LNCAP (cell line): ENCODE data around the gene DNAJC18.

ENCODE experiments used
- TF ChIP-seq, protein P1 (sequence below): fragments of 450-650 bp; IDR thresholded peaks from 2 replicates; pipeline ENCODE4 v1.5.1; 2017; ENCODE audit warnings: mild to moderate bottlenecking

Gene DNAJC18

DNA sequence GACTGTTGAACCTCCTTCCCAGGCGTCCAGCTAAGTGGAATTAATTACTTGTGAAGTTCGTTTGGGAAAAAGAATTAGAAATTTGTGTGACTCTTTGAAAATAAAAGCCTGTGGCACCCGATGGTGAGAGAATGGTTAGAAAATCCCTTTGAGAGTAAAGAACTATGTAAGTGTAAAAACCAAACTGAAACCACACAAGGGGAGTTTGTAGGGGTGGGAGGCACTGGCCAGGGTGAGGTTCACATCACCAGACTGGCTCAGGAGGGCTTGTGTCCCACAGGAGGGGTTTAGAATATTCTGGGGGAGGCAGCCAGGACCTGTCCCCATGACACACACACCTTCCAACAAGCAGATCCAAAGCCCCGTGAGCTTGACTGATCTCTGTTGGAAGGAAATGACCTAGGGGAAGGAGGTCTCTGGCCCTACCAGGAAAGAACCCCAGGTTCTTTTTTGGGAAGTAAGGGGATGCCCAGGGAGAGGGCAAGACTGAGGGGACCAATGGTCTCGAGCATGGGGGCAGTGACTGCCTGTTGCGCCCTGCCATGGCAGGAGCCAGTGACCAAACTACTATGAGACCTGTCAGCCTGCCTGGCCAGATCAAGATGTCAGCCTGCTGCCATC lies 39.7 kb downstream of the DNAJC18 start:
- TF ChIP-seq, protein P1, sequence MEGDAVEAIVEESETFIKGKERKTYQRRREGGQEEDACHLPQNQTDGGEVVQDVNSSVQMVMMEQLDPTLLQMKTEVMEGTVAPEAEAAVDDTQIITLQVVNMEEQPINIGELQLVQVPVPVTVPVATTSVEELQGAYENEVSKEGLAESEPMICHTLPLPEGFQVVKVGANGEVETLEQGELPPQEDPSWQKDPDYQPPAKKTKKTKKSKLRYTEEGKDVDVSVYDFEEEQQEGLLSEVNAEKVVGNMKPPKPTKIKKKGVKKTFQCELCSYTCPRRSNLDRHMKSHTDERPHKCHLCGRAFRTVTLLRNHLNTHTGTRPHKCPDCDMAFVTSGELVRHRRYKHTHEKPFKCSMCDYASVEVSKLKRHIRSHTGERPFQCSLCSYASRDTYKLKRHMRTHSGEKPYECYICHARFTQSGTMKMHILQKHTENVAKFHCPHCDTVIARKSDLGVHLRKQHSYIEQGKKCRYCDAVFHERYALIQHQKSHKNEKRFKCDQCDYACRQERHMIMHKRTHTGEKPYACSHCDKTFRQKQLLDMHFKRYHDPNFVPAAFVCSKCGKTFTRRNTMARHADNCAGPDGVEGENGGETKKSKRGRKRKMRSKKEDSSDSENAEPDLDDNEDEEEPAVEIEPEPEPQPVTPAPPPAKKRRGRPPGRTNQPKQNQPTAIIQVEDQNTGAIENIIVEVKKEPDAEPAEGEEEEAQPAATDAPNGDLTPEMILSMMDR: no peak

- TF ChIP-seq, protein P1: no peak
These were observed 41.4 kb downstream of the DNAJC18 start for GRCh38 chr5:139397921-139398320.

DNA sequence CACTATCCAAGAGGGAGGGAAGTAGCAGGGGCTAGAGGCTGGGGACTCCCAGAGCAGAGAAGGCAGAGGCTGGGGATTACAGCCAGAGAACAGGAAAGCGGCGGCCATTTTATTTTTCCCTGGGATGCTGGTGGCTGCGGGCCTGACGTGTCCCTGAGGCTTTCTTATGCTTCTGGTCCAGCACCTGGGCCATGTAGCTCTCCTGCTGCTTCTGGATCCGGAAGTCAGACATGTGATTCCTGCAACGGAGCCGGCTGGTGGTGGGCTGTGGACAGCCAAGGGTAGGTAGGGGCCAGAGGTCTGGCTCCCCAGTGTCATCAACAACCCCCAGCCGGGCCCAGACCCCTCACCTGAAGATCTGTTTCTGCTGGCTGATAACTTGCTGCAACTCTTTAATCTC lies 42.6 kb downstream of the DNAJC18 start:
- TF ChIP-seq, protein P1: no peak

DNA sequence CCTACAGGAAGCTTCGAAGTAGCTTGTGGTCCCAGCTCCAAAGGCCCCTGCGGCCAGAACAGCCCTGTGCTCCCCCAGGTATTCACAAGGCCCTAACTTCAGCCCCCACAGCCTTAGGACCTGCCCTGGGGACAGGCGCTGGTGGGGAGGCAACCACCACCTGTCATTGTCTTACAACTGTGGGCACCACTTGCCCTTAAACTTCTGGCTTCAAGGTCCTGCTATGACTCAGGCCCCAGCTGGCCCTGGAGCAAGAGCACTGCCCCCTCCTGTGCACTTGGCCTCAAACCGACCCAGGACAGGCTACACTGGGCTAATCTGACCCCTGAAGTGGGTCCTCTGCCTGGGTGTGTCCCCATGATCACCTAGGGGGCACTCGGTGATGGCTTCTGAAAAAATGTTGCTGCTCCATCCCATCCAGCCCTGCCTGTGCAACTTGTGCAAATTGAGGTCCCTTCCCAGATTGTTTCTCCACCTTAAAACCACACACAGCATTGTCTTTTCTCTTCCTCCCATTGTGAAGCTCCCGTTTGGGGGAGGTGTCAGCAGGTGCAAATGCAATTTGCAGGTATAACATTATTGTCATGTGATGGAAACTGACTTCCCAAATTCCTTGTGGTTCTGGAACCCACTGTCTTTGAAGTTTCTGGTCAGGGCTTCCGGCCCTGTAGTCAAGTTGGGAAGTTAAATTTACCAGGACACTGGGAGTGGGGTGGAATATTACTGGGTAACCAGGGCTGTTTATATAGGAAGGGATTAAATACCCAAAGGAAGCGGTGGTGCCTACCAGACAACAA lies 43.3 kb downstream of the DNAJC18 start:
- TF ChIP-seq, protein P1: no peak

- TF ChIP-seq, protein P1: no peak
These were observed 44.4 kb downstream of the DNAJC18 start, which contains the start of gene PROB1 for GRCh38 chr5:139394654-139395566. Gene PROB1 (minus strand): TSS chr5:139395104. CDS start chr5:139395081, 23 bp downstream.

GRCh38 chr5:139394123-139394653 lies 45.1 kb downstream of the DNAJC18 start:
- TF ChIP-seq, protein P1: no peak

DNA sequence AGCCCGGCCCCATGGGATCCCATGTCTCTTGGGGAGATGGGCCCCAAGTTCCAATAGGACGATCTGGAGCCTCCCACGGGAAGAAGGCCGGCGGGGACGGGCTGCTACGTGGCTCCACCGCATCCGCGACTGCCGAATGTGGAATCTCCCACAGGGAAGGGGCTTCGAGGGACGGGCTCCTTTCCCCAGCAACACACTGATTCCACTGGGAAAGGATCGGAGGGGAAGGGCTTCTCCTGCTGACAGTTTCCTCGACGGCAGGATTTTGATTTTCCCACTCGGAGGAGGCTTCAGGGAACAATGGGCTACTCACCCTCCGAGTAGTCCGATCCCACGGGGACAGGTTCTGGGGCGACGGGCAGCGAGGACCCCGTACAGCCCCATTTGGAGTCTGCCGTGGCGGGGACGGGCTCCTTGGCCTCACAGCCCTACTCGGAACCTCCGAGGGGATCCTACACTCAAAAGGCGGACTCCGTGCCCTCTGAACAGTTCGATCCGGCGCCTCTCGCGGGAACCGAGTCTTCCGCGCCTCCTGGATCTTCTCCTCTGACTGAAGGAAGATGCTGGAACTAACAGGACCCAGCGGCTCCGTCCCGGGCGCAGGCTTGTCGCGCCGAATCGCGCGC lies 45.7 kb downstream of the DNAJC18 start:
- TF ChIP-seq, protein P1: no peak
